ENCODE results near the gene RAPH1.

The RAPH1 gene, protein sequence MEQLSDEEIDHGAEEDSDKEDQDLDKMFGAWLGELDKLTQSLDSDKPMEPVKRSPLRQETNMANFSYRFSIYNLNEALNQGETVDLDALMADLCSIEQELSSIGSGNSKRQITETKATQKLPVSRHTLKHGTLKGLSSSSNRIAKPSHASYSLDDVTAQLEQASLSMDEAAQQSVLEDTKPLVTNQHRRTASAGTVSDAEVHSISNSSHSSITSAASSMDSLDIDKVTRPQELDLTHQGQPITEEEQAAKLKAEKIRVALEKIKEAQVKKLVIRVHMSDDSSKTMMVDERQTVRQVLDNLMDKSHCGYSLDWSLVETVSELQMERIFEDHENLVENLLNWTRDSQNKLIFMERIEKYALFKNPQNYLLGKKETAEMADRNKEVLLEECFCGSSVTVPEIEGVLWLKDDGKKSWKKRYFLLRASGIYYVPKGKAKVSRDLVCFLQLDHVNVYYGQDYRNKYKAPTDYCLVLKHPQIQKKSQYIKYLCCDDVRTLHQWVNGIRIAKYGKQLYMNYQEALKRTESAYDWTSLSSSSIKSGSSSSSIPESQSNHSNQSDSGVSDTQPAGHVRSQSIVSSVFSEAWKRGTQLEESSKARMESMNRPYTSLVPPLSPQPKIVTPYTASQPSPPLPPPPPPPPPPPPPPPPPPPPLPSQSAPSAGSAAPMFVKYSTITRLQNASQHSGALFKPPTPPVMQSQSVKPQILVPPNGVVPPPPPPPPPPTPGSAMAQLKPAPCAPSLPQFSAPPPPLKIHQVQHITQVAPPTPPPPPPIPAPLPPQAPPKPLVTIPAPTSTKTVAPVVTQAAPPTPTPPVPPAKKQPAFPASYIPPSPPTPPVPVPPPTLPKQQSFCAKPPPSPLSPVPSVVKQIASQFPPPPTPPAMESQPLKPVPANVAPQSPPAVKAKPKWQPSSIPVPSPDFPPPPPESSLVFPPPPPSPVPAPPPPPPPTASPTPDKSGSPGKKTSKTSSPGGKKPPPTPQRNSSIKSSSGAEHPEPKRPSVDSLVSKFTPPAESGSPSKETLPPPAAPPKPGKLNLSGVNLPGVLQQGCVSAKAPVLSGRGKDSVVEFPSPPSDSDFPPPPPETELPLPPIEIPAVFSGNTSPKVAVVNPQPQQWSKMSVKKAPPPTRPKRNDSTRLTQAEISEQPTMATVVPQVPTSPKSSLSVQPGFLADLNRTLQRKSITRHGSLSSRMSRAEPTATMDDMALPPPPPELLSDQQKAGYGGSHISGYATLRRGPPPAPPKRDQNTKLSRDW

GRCh38 chr2:203535078-203535783, at the start of gene RAPH1:
TSS of gene RAPH1 (minus strand) at chr2:203535301. CDS start at chr2:203495353, 39,948 bp downstream.
- peak; percentile 47 for DNase-seq

- DNase-seq: no peak
Measured at GRCh38 chr2:203584784-203585183, 49.7 kb upstream of the RAPH1 start.

- DNase-seq: no peak
Measured at GRCh38 chr2:203583701-203584100, 48.6 kb upstream of the RAPH1 start.

DNA sequence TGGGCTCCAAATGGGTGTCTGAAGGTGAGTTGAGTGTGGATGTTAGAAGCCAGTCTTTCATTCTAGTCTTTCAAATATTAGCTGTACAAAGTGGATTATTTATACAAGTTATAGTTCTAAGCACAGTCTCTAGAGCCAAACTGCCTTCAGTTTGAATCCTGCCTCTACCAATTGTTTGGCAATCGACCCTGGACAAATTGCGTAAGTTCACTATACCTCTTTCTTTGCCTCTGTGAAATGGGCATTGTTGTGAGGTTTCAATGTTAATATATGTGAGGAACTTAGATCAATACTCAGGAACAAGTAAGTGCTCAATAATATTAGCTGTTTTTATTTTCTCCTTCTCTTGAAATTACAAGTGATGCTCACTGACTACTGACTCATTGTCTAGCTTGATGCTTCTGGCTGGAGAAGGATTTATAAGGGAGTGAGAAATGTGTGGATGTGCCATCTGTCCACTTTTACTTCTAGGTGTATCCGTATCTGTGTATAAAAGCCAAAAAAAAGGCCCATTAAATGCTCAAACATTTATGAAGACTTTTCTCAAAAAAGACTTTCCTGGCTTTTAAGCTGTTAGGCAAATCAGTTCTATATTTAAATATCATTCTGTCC, 48.1 kb upstream of the RAPH1 start:
- DNase-seq: no peak

- no peak for DNase-seq
Measured at GRCh38 chr2:203582468-203582867, 47.4 kb upstream of the RAPH1 start.

DNA sequence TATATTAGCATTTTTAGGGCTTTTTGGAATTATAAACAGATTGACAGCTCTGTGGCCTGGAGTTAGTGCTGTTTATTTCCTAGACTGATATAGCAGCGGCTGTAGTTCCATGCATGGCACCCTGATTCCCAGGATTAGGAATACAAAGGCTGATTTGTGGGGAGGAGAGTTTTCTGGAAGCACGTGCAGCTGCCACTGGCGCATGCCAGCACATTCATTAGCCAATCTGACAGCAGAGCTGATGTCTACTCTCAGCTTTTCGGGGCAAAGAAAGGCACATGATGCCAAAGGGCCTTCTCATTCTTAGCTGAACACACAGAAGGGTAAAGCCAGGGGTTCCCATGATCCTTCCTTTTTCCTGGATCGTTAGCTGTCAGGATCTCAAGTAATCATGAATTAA, 45.7 kb upstream of the RAPH1 start:
- no peak for DNase-seq

- DNase-seq: no peak
Measured at GRCh38 chr2:203579730-203580129, 44.6 kb upstream of the RAPH1 start.

- DNase-seq: no peak
Measured at GRCh38 chr2:203578759-203579643, 43.9 kb upstream of the RAPH1 start.

GRCh38 chr2:203574824-203575223, 39.7 kb upstream of the RAPH1 start:
- DNase-seq: no peak

GRCh38 chr2:203572316-203572715, 37.2 kb upstream of the RAPH1 start:
- no peak for DNase-seq

- no peak for DNase-seq
Measured at GRCh38 chr2:203569677-203570316, 34.7 kb upstream of the RAPH1 start.

GRCh38 chr2:203567691-203568090, 32.6 kb upstream of the RAPH1 start:
- no peak for DNase-seq

- no peak for DNase-seq
Measured at GRCh38 chr2:203566161-203566560, 31.1 kb upstream of the RAPH1 start.

DNA sequence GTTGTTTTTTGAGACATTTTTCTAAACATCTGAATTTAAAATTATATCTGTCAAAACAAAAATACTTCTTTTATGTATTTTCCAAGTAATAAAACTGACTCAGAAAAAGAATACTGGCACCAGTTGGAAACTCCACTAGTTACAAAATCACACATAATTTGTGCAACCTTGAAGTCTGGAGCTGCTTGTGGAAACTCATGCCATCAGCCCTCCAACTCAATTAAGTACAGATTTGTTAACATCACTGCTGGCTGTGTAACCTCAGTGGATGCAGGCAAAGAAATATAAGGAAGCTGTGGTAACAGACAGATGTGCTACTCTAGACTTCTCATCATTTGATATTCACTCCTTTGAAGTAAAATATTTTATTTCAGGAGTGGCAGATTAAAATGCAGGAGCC, 30.0 kb upstream of the RAPH1 start:
- DNase-seq: no peak

GRCh38 chr2:203562268-203562667, 27.2 kb upstream of the RAPH1 start:
- DNase-seq: no peak

DNA sequence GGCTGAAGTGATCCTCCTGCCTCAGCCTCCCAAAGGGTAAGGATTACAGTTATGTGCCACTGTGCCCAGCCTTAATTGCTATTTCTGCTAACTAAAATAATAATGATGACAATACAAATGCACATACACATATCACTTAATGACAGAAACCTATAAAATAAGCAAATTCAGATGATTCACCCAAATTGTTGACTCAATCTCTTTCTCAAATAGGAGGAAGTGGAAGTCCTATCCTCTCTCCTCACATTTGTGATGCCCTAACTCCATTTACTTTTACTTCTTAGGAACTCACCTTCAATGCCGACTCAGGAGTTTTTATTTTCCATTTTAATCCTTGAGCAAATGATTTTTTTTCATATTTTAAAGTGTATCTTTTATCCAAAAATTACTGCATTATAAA, 24.5 kb upstream of the RAPH1 start:
- DNase-seq: no peak

DNA sequence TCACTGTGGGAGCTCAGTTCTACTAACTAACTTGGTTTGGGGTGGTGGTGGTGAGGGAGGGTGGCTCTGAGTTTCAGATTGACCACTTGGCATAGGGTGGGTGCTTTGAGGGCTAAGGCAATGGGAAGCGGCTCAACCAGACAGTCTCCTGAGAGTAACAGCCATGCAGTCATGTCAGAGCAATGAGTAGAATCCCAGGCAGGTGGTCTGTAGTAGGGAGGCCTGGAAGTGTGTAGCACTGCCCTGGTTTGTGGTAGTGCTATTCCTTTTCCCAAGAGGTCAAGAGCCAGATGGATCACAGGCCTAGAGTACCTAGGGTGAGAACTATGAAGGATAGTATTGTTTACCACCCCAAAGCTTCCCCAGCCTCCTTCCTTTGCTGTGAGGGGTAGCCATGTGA, 18.7 kb upstream of the RAPH1 start:
- DNase-seq: no peak

GRCh38 chr2:203551778-203552177, 16.7 kb upstream of the RAPH1 start:
- no peak for DNase-seq

DNA sequence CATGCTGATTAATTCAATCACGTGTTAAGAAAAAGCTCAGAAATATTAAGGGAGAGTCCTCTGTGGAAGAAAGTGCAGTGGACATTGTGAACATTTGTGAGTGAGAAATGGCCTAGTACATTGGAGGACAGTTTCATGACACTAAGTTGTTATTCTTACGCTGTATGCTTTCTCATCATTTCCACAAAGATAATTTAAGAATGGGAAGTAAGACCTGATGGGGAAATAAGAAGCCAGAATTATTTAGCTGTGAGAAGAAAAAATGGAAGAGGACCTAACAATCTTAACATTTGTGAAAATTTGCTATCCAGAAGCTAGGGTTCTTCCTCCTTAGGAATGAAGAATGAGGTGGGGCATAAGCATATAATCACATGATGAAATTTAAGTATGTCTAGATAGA, 15.2 kb upstream of the RAPH1 start:
- no peak for DNase-seq

GRCh38 chr2:203549406-203549805, 14.3 kb upstream of the RAPH1 start:
- no peak for DNase-seq

DNA sequence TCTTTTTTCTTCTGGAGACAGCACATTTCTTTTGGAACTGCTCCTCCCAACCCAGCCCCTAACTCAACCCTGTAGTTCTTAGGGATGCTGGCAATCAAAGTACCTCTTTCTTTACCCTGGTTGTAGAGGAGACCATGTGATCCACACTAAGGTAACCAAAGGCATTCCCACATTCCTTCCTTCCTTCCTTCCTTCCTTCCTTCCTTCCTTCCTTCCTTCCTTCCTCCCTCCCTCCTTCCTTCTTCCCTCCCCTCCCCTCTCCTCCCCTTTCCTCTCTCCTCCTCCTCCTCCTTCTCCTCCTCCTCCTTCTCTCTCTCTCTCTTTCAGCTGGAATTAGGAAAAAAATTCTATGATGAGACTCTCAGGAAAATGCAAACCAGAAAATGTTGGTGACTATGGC, 13.8 kb upstream of the RAPH1 start:
- DNase-seq: no peak
